Stomach (tissue), 4 donors: ENCODE results near the gene CNR1.

ENCODE experiments used
- CTCF ChIP-seq, 7 experiments: fragments of 450-650 bp in 4 of 7; fragments of 200-600 bp in 3 of 7; sonication (generic) in 3 of 7; IDR thresholded peaks; one replicate each; pipeline ENCODE4 v1.5.1; 2016 to 2019; ENCODE audit warnings: antibody characterized with exemption in 7 of 7, control low read depth in 2 of 7, mild to moderate bottlenecking in 1 of 7
- POLR2A ChIP-seq, 4 donors: fragments of 450-650 bp; IDR thresholded peaks; one replicate each; pipeline ENCODE4 v1.6.1; 2016; ENCODE audit warnings: antibody characterized with exemption in 4 of 4, control low read depth in 2 of 4, mild to moderate bottlenecking in 1 of 4, moderate library complexity in 1 of 4

- TF ChIP-seq POLR2A (IDR thresholded peaks at IDR 0.05) (no peak), CTCF (IDR thresholded peaks at IDR 0.05) (no peak)
Observed at GRCh38 chr6:88208726-88209125, 42.6 kb upstream of the CNR1 start.
